ENCODE measurements around the gene GLI2. TPM values are rescaled to one million over a fixed set of nuclear protein-coding genes. Genes with fewer than 3 reads are reported as not detected.

The GLI2 gene
- total and polyA plus RNA-seq, 9 of the 15 experiments (the other 6 are each of a cell fraction or from before 2014, with no cell fraction given) = 0.24 TPM; not detected in 8

GRCh38 chr2:120773186-120773800, 37.6 kb downstream of the GLI2 start:
- no peak for FAIRE-seq

More at GRCh38 chr2:120773186-120773800, 37.6 kb downstream of the GLI2 start:
- Histone ChIP-seq H3K79me2 (ENCODE audit: control insufficient read depth, insufficient read depth, low read length) (no peaks in the 10 kb centered on the region), H3K36me3 (ENCODE audit: control insufficient read depth, insufficient read depth, low read length) (no peaks in the 10 kb centered on the region), H3K27ac (ENCODE audit: extremely low read depth, low read depth, low read length) (no peak overlapping the region), H3K4me2 (ENCODE audit: insufficient read depth, low read length) (no peak overlapping the region), H3K4me3 (no peak overlapping the region), H3K4me1 (replicated peaks in 1 of 2; ENCODE audit: control insufficient read depth in 2 of 2, insufficient read depth in 2 of 2, low read length in 2 of 2) (no peaks in the 10 kb centered on the region), H3K9ac (ENCODE audit: insufficient read depth in 1 of 2, low read depth in 2 of 2, low read length in 2 of 2) (no peak overlapping the region), H2AFZ (ENCODE audit: low read depth, low read length) (no peak overlapping the region), H3K9me3 (replicated peaks; ENCODE audit: control insufficient read depth, insufficient read depth, low read depth, low read length) (no peaks in the 10 kb centered on the region), H3K9me1 (ENCODE audit: control insufficient read depth, insufficient read depth, low read length) (no peaks in the 10 kb centered on the region), H3K27me3 (ENCODE audit: control insufficient read depth in 2 of 2, insufficient read depth in 2 of 2, low read length in 2 of 2) (peaks cover 8 to 88% of the 10 kb centered on the region in 2 experiments; a peak in 4 of 5 replicates), H4K20me1 (replicated peaks; ENCODE audit: control insufficient read depth, insufficient read depth, low read length) (peaks cover 20% of the 10 kb centered on the region; the same call in 1 of the 2 replicates)
- intact Hi-C loops (cut with micrococcal nuclease) = no loop called here
- TF ChIP-seq, protein P1, sequence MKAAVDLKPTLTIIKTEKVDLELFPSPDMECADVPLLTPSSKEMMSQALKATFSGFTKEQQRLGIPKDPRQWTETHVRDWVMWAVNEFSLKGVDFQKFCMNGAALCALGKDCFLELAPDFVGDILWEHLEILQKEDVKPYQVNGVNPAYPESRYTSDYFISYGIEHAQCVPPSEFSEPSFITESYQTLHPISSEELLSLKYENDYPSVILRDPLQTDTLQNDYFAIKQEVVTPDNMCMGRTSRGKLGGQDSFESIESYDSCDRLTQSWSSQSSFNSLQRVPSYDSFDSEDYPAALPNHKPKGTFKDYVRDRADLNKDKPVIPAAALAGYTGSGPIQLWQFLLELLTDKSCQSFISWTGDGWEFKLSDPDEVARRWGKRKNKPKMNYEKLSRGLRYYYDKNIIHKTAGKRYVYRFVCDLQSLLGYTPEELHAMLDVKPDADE (conservative IDR thresholded peaks at IDR 0.05; ENCODE audit: control insufficient read depth, low read depth, low read length) = no peak
- TF ChIP-seq ERF (CRISPR knock-in tag; IDR thresholded peaks at IDR 0.05) (no peak), POLR2G (IDR thresholded peaks at IDR 0.05; ENCODE audit: low read depth, low read length) (no peak), MCM5 (IDR thresholded peaks at IDR 0.05; ENCODE audit: low read depth) (no peak), SMAD2 (IDR thresholded peaks at IDR 0.05; ENCODE audit: low read depth, low read length) (no peak), ETV5 (CRISPR knock-in tag; IDR thresholded peaks at IDR 0.05; ENCODE audit: low read depth) (no peak), ARID1B (IDR thresholded peaks at IDR 0.05) (no peak), FIP1L1 (IDR thresholded peaks at IDR 0.05; ENCODE audit: low read depth, low read length, poor library complexity, severe bottlenecking) (no peak), TSC22D4 (tag; IDR thresholded peaks at IDR 0.05) (no peak), SRSF7 (optimal IDR thresholded peaks at IDR 0.05; ENCODE audit: low read depth, low read length) (no peak)
- TF ChIP-seq, protein P2, sequence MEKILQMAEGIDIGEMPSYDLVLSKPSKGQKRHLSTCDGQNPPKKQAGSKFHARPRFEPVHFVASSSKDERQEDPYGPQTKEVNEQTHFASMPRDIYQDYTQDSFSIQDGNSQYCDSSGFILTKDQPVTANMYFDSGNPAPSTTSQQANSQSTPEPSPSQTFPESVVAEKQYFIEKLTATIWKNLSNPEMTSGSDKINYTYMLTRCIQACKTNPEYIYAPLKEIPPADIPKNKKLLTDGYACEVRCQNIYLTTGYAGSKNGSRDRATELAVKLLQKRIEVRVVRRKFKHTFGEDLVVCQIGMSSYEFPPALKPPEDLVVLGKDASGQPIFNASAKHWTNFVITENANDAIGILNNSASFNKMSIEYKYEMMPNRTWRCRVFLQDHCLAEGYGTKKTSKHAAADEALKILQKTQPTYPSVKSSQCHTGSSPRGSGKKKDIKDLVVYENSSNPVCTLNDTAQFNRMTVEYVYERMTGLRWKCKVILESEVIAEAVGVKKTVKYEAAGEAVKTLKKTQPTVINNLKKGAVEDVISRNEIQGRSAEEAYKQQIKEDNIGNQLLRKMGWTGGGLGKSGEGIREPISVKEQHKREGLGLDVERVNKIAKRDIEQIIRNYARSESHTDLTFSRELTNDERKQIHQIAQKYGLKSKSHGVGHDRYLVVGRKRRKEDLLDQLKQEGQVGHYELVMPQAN (IDR thresholded peaks at IDR 0.05; ENCODE audit: borderline replicate concordance) = no peak
- DNase-seq (ENCODE audit: extremely low read depth in 1 of 4, low spot score in 3 of 4) = no peak
- 0% methylated on average over 14 of the region's 17 CpGs for WGBS (ENCODE audit: insufficient coverage, low coverage, missing lambda C conversion rate)
- ChIA-PET CTCF (ENCODE audit: low intra/inter-chr PET ratio) (no interaction called here), POLR2A (interaction anchor here (0.8 kb wide), 1 partner anchor 35 kb away, joined by 5 read pairs; no protein-coding TSS in a partner anchor)
- no peak for ATAC-seq
- in situ Hi-C loops (cut with MboI) = no loop called here
- no TSS peak for BruUV-seq (replicated peaks)

All from K562 (cell line).